ENCODE measurements around the gene TAF1D. TPM values are rescaled to one million over a fixed set of nuclear protein-coding genes. Genes with fewer than 3 reads are reported as not detected.

Gene TAF1D
- total RNA-seq, 1 donor from 2014 or later, result 145 TPM

DNA sequence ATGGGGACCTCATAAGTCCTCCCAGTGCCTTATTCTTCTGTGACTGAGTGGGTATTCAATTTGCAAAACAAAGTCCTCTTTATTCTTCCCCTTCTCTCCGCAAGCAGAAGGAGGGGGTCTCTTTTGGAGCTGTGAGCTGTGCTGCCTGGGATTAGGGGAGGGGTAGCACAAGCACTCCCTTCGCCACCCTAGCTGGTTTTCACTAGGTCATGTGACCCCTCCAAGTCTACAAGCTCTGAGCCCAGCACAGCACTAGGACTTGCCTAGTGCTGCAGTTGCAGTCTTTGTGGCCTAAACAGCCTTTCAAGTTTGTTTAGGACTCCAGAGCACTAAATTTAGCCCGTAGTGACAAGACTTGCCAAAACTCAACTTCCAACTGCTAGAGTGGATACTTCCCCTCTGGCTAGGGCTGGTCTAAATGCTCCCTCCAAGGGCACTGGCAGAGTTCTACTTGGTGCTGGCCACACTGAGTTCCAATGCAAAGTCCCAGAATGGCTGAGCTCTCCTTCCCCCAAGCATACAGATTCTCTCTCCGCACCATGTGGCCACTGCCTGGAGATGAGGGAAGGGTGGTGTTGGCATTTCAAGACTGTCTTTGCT lies 25.4 kb downstream of the TAF1D start:
- no peak for FAIRE-seq

DNA sequence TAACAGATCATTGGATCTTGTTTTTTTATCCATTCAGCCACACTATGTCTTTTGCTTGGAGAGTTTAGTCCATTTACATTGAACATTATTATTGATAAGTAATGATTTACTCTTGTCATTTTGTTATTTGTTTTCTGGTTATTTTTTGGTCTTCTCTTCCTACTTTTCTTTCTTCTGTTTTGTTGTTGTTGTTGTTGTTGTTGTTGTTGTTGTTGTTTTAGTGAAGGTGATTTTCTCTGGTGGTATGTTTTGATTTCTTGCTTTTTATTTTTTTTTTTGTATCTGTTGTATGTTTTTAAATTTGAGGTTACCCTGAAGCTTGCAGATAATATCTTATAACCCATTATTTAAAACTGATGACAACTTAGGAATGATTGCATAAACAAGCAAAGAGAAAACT lies 28.6 kb downstream of the TAF1D start:
- H3K27ac Mint-ChIP-seq (ENCODE audit: unreplicated experiment), result no peak overlapping the region
- Histone ChIP-seq H2AFZ (ENCODE audit: low read depth, low read length) (no peak overlapping the region), H4K20me1 (ENCODE audit: insufficient read depth, low read length) (peaks cover 4% of the 10 kb centered on the region), H3K4me1 (ENCODE audit: insufficient read depth, low read length) (peaks cover 4% of the 10 kb centered on the region), H3K9me3 (ENCODE audit: insufficient read depth, low read depth, low read length) (no peaks in the 10 kb centered on the region), H3K27me3 (ENCODE audit: insufficient read depth, low read length) (no peaks in the 10 kb centered on the region), H3K36me3 (ENCODE audit: insufficient read depth, low read length) (peaks cover 7% of the 10 kb centered on the region), H3K4me2 (ENCODE audit: low read length) (no peak overlapping the region), H3K27ac (ENCODE audit: low read depth, low read length) (no peak overlapping the region), H3K9ac (ENCODE audit: low read length) (no peak overlapping the region), H3K79me2 (ENCODE audit: insufficient read depth, low read length) (peaks cover 7% of the 10 kb centered on the region), H3K4me3 (ENCODE audit: insufficient read depth, low read depth, low read length) (no peak overlapping the region)
- H3K27me3 Mint-ChIP-seq (ENCODE audit: low read depth, unreplicated experiment), result no peaks in the 10 kb centered on the region
- no peak overlapping the region for H3K4me3 Mint-ChIP-seq (ENCODE audit: unreplicated experiment)
- H3K36me3 Mint-ChIP-seq (ENCODE audit: low read depth, unreplicated experiment), result peaks cover 43% of the 10 kb centered on the region
- FAIRE-seq (no peak), DNase-seq (ENCODE audit: low read depth) (no peak)
- peaks cover 11% of the 10 kb centered on the region for H3K9me3 Mint-ChIP-seq (ENCODE audit: unreplicated experiment)
- peaks cover 12% of the 10 kb centered on the region for H3K4me1 Mint-ChIP-seq (ENCODE audit: low read depth, unreplicated experiment)
- TF ChIP-seq EZH2 (IDR thresholded peaks at IDR 0.05; ENCODE audit: insufficient read depth, low read length), result no peak
- TF ChIP-seq, protein P1, sequence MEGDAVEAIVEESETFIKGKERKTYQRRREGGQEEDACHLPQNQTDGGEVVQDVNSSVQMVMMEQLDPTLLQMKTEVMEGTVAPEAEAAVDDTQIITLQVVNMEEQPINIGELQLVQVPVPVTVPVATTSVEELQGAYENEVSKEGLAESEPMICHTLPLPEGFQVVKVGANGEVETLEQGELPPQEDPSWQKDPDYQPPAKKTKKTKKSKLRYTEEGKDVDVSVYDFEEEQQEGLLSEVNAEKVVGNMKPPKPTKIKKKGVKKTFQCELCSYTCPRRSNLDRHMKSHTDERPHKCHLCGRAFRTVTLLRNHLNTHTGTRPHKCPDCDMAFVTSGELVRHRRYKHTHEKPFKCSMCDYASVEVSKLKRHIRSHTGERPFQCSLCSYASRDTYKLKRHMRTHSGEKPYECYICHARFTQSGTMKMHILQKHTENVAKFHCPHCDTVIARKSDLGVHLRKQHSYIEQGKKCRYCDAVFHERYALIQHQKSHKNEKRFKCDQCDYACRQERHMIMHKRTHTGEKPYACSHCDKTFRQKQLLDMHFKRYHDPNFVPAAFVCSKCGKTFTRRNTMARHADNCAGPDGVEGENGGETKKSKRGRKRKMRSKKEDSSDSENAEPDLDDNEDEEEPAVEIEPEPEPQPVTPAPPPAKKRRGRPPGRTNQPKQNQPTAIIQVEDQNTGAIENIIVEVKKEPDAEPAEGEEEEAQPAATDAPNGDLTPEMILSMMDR (IDR thresholded peaks at IDR 0.05; ENCODE audit: insufficient read depth, low read depth, low read length), result no peak

More for the DNA sequence above, 25.4 kb downstream of the TAF1D start:
- Histone ChIP-seq H3K79me2 (ENCODE audit: insufficient read depth, low read length) (peaks cover 2% of the 10 kb centered on the region), H2AFZ (ENCODE audit: low read depth, low read length) (no peak overlapping the region), H3K4me2 (ENCODE audit: low read length) (no peak overlapping the region), H3K27ac (ENCODE audit: low read depth, low read length) (no peak overlapping the region), H3K36me3 (ENCODE audit: insufficient read depth, low read length) (peaks cover 5% of the 10 kb centered on the region), H3K4me3 (ENCODE audit: insufficient read depth, low read depth, low read length) (no peak overlapping the region), H3K9me3 (ENCODE audit: insufficient read depth, low read depth, low read length) (no peaks in the 10 kb centered on the region), H3K9ac (ENCODE audit: low read length) (no peak overlapping the region), H3K4me1 (ENCODE audit: insufficient read depth, low read length) (peaks cover 4% of the 10 kb centered on the region), H3K27me3 (ENCODE audit: insufficient read depth, low read length) (no peaks in the 10 kb centered on the region), H4K20me1 (ENCODE audit: insufficient read depth, low read length) (peaks cover 4% of the 10 kb centered on the region)
- Mint-ChIP-seq H3K27me3 (ENCODE audit: low read depth, unreplicated experiment) (no peaks in the 10 kb centered on the region), H3K9me3 (ENCODE audit: unreplicated experiment) (peaks cover under 1% of the 10 kb centered on the region), H3K4me3 (ENCODE audit: unreplicated experiment) (no peak overlapping the region), H3K27ac (ENCODE audit: unreplicated experiment) (no peak overlapping the region), H3K4me1 (ENCODE audit: low read depth, unreplicated experiment) (peaks cover 16% of the 10 kb centered on the region), H3K36me3 (ENCODE audit: low read depth, unreplicated experiment) (peaks cover 21% of the 10 kb centered on the region)
- TF ChIP-seq EZH2 (IDR thresholded peaks at IDR 0.05; ENCODE audit: insufficient read depth, low read length), result no peak
- TF ChIP-seq, protein P1 (IDR thresholded peaks at IDR 0.05; ENCODE audit: insufficient read depth, low read depth, low read length), result no peak
- DNase-seq (ENCODE audit: low read depth), result no peak

DNA sequence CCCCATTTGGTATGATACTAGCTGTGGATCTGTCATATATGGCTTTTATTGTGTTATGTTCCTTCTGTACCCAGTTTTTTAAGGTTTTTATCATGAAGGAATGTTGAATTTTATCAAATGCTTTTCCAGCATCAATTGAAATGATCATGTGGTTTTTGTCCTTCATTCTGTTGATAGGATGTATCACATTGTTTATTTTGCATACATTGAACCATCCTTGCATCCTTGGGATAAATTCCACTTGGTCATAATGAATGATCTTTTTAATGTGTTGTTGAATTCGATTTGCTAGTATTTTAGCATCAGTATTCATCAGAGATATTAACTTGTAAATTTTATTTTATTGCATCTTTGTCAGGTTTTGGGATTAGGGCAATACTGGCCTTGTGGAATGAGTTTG lies 31.1 kb downstream of the TAF1D start:
- H3K4me1 Mint-ChIP-seq (ENCODE audit: low read depth, unreplicated experiment), result peaks cover 5% of the 10 kb centered on the region
- H4K20me1 ChIP-seq (ENCODE audit: insufficient read depth, low read length), result peaks cover 4% of the 10 kb centered on the region
- H3K36me3 Mint-ChIP-seq (ENCODE audit: low read depth, unreplicated experiment), result peaks cover 39% of the 10 kb centered on the region
- H3K79me2 ChIP-seq (ENCODE audit: insufficient read depth, low read length), result peaks cover 7% of the 10 kb centered on the region
- peaks cover 14% of the 10 kb centered on the region for H3K36me3 ChIP-seq (ENCODE audit: insufficient read depth, low read length)
- no peak overlapping the region for H3K27ac Mint-ChIP-seq (ENCODE audit: unreplicated experiment)
- H3K27me3 Mint-ChIP-seq (ENCODE audit: low read depth, unreplicated experiment), result no peaks in the 10 kb centered on the region
- H3K27me3 ChIP-seq (ENCODE audit: insufficient read depth, low read length), result no peaks in the 10 kb centered on the region
- TF ChIP-seq, protein P1 (IDR thresholded peaks at IDR 0.05; ENCODE audit: insufficient read depth, low read depth, low read length), result no peak
- no peak for TF ChIP-seq EZH2 (IDR thresholded peaks at IDR 0.05; ENCODE audit: insufficient read depth, low read length)
- peaks cover 11% of the 10 kb centered on the region for H3K9me3 Mint-ChIP-seq (ENCODE audit: unreplicated experiment)
- H3K4me1 ChIP-seq (ENCODE audit: insufficient read depth, low read length), result no peaks in the 10 kb centered on the region
- no peak overlapping the region for H3K4me3 ChIP-seq (ENCODE audit: insufficient read depth, low read depth, low read length)
- H3K9me3 ChIP-seq (ENCODE audit: insufficient read depth, low read depth, low read length), result no peaks in the 10 kb centered on the region
- H3K4me2 ChIP-seq (ENCODE audit: low read length), result no peak overlapping the region
- H2AFZ ChIP-seq (ENCODE audit: low read depth, low read length), result no peak overlapping the region
- no peak overlapping the region for H3K9ac ChIP-seq (ENCODE audit: low read length)
- no peak overlapping the region for H3K27ac ChIP-seq (ENCODE audit: low read depth, low read length)
- no peak overlapping the region for H3K4me3 Mint-ChIP-seq (ENCODE audit: unreplicated experiment)
- FAIRE-seq (no peak), DNase-seq (ENCODE audit: low read depth) (no peak)
